IPS-11a (cell line): ENCODE results near the gene APH1A.
"Not testable (repeated sequence)": the region's sequence is repeated elsewhere in the genome, so short reads cannot be mapped to it uniquely, and the experiment has no call there.

Experiments
- H3K4me3 ChIP-seq: one replicate; pipeline ENCODE4 v1.5.1; 2013; ENCODE audit warnings: low read depth, low read length, control low read depth

The APH1A gene

DNA sequence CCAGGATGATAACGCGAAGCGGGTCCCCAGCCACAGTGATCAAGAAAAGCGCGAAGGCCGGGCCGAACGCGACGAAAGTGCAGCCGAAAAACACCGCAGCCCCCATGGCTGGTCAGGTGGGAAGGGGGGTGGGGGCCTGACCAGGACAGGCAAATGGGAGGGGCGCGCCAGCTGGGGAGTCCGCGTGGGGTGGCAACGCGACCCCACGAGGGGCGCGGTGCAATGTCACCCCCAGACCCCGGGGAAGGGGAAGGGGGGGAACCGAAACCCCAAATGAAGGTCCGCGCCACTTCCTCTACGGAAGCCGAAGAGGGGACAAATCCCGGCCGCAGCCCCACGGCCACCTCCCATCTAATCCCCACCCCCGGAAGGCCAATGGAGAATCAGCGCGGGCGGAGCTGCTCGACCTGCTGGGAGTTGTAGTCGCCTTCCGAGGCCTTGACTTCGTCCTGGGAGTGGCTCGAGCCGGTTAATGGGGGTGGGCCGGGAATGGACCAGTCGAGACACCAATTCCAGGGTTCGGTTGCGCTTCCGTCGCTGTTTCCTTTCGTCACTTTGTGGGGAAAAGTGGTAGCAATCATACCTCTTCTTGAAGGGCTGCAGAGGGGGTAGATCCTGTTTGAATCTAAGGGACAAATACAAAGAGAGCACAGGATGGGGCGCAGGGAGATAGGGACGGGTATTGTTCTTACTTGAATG, at the start of gene APH1A:
TSS of gene APH1A (minus strand) at position 312 of the 699 bp plus-strand sequence. CDS start at position 106, 206 bp downstream.
- peak within 1 kb of the TSS; percentile 94 for H3K4me3 ChIP-seq

DNA sequence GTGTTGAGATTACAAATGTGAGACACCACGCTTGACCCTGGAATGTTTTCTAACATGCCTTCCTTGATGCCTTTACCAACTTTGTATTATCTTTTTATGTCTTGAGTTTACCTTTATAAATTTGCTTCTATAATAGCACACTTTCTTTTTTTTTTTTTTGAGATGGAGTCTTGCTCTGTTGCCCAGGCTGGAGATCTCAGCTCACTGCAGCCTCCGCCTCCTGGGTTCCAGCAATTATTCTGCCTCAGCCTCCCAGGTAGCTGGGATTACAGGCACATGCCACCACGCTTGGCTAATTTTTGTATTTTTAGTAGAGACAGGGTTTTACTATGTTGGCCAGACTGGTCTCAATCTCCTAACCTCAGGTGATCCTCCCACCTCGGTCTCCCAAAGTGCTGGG, 45.9 kb upstream of the APH1A start:
- H3K4me3 ChIP-seq: not testable (repeated sequence)

DNA sequence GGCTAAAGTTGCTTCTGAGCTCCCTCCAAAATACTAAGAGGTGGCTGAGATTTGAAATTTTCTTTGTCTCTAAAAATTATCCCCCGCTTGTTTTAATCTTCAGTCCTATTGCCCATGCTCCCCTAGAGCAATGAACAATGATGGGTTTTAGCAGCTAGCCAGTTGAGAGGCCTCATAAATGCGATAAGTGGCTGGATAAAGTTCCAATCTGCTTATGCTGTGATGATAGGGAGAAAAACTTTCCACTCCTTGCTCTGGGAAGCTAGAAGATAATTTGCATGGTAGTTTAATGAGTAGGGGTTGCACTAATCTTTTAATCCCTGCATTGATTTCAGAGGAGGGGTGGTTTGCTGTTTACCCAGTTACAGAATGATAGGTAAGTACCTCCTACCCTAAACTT, 42.9 kb upstream of the APH1A start:
- no peak overlapping the region for H3K4me3 ChIP-seq

DNA sequence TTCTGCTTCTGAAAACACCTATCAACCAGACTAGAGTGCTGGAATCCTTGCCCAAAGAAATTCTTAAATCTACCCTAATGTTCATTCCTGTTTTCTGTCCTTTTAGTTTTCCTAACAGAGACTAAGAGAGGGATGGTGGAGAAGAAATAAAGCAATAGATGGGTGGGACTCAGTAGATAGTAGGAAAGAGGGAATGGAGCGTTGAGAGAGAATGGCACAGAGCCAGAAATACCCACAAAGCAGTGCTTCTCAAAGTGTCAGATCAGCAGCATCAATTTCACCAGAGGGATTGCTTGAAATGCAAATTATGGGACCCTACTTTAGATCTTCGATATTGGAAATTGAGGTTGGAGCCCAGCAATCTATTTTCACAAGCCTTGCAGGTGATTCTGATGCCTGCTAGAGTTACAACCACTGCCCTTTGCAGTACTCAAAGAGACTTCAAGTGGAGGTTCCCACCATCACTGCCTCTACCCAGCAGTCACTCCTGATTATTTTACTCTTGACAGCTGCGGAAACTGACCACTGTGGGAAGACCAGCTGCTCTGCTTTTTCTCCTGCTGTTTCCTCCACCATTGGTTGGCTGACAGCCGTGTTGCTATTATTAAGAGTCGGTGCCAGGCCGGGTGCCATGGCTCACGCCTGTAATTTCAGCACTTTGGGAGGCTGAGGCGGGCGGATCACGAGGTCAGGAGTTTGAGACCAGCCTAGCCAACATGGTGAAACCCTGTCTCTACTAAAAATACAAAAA, 41.1 kb upstream of the APH1A start:
- no peak overlapping the region for H3K4me3 ChIP-seq

DNA sequence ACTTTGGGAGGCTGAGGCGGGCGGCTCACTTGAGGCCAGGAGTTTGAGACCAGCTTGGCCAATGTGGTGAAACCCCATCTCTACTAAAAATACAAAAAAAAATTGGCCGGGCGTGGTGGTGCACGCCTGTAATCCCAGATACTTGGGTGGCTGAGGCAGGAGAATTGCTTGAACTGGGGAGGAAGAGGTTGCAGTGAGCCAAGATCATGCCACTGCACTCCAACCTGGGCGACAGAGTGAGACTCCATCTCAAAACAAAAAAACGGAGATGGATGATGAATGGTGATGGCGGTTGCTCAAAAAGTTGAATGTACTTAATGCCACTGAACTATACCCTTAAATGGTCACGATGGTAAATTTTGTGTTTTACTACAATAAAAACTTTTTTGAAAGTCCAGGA, 39.8 kb upstream of the APH1A start:
- H3K4me3 ChIP-seq: not testable (repeated sequence)

DNA sequence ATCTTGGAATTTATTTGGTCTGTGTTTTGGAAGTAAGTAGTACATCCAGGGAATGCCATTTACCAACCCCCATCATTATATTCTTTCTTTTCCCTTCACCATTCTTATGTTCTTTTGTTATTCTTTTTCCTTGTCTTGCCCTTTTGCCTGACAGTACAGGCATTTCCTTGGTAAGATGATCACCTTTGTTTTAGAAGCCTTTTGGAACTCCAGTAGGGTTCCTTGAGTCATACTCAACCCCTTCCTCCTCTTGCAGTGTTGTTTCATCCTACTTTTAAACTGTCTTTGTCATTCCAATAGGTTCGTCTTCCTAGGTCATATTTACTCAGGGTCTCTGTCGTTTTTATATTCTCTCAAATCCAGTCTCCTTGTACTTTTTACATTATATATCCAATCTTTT, 34.1 kb upstream of the APH1A start:
- H3K4me3 ChIP-seq: no peak overlapping the region

DNA sequence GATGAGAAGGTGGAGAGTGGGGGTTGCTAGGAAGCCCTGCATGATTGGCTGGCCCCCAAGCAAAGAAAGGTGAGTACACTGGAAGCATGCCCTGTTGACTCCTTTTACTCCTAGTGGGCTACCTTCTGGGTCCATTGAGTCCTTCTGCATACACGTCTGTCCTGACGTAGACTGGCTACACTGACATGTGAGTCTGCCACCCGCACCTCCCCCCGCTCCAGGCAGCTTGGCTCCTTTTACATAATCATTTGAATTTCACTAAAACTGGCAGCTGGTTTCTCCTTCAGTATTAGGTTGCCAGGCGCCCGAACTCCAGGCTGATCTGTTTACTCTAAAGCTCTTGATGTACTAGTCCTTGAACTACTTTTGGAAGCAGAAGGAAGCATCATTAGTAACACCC, 33.5 kb upstream of the APH1A start:
- H3K4me3 ChIP-seq: no peak overlapping the region

DNA sequence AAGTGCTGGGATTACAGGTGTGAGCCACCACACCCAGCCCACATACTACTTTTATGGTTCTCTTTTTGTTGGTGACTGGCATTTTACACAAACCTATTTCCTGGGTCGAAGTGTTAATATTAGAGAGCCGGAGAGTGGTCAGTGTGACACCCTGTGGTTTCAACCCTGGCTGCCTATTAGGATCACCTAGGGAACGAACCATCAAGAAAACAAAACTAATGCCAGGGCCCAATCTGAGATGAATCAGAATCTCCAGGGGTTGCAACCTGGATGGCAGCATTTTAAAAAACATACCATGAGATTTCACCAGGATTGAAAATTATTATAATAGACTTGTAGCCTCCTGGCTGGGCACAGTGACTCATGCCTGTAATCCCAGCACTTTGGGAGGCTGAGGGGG, 30.9 kb upstream of the APH1A start:
- no peak overlapping the region for H3K4me3 ChIP-seq

DNA sequence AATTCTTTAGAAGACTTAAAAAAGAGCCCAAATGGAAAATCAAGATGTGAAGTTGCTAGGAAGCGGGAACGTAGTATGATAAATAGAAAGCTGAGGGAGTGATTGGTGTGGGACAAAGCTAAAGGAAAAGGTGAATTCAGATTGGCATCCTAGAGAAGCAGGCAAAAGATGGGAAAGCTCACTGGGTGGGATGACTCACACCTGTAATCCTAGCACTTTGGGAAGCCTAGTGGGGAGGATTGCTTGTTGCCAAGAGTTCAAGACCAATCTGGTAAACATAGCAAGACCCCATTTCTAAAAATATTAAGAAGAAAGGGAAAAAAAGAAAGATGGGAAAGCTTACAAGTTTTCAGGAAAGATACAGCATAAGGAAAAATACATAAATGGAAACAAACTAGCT, 26.7 kb upstream of the APH1A start:
- H3K4me3 ChIP-seq: no peak overlapping the region

DNA sequence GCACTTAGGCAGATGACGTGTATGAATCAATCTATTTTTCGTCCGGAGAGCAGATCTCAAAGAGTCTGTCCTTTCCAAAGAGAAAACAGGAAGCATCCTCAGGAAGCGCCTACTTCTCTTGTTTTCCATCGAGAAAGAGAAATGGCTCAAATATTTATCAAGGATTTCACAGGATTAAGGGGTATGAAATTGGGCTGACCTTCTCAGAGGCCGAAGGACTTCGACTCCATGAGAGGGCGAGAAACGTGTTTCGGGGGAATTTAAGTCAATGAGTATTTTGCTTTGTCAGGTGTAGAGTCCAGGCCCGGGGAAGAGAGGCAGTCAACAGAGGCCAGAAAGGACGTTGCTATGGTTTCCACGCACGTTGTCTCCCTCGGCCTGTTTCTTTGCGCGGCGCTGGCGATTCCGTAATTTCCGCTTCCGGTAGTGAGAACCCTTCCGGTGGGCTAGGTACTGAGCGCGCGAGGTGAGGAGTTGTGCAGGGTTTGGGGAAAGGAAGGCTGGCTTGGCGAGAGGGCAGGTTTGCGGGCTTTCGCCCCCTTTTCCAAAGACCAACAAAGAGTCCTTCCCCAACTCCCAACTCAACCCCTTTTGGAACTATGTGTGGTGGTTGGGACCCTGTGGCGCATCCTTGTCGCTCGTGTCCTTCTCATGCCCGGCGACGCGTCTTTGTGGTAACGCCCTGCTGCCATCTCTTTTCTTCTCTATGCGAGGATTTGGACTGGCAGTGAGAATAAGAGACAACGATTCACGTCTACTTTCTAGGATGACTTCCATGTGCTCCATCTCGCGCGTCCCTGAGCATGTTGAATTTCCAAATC, 24.8 kb upstream of the APH1A start, which contains the start of gene MRPS21:
TSS of gene MRPS21 (plus strand) at position 429 of the 821 bp plus-strand sequence. CDS start 506 bp downstream, outside the sequence.
- peak within 1 kb of the TSS; percentile 98 for H3K4me3 ChIP-seq

DNA sequence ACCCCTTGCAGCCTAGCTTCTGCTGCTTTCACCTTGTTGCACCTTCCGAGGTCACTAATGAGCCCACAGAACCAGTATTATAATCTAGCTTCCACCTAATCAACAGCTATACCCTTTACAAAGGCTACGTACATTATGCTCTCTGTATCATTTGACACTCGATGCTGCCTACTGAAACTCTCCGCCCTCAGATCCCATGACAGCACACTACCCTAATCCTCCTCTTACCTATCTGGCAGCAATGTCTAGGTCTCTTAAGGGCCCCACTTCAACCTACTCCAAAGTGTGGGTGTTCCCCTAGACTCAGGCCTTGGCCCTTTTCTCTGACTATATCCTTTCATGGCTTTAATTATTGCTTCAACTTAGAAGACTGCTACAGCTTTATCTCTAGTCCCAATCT, 20.0 kb upstream of the APH1A start:
- H3K4me3 ChIP-seq: no peak overlapping the region

DNA sequence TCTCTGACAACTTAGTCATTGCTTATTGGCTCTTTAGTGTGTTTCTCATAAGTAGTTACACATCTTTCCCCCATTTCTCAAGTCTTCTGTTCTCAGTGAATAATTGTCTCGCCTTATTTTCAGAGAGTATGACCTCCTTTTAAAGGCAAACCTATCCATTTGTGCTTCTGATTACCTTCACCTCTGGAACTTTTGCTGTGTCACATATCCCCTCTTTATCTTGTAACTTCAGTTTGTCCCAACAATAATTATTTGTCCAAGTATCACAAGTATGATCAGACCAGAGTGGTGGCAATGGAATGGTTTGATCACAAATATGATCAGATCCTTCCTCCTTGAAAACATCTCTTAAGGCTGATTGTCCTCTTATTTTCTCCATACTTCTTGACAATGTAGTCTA, 19.6 kb upstream of the APH1A start:
- H3K4me3 ChIP-seq: no peak overlapping the region

DNA sequence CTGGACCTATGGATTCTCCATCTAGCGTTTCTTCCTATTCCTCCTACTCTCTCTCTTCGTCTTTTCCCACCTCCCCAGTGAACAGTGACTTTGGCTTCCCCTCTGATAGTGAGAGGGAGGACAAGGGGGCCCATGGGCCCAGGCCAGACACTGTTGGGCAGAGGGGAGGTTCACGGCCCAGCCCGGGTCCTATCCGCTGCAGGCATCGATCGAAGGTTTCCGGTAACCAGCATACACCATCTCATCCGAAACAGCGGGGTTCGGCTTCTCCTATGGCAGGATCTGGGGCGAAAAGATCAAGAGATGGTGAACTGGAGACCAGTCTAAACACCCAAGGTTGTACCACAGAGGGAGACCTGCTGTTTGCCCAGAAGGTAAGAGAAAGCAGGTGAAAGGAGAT, 14.4 kb upstream of the APH1A start:
- peak overlapping the region; percentile 49 for H3K4me3 ChIP-seq

DNA sequence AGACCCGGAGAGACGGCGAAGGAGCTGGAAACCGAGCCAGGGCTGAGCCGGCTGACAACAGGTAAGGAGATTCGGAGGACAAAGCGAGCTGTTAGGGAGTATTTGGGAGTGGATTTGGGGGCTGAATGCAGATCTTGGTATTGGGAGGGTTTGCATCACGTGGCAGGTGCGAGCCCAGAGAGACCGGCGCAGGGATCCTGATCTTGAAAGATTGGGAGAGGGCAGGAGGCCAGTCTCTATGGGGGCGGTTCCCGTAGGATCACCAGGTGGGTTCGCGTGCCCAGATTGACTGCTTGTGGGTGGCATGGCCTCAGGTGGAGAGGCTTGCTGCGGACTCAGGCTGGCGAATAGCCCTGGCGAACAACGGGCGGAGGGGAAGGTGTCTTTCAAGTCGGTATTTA, 13.7 kb upstream of the APH1A start:
- H3K4me3 ChIP-seq: peak overlapping the region; percentile 49

DNA sequence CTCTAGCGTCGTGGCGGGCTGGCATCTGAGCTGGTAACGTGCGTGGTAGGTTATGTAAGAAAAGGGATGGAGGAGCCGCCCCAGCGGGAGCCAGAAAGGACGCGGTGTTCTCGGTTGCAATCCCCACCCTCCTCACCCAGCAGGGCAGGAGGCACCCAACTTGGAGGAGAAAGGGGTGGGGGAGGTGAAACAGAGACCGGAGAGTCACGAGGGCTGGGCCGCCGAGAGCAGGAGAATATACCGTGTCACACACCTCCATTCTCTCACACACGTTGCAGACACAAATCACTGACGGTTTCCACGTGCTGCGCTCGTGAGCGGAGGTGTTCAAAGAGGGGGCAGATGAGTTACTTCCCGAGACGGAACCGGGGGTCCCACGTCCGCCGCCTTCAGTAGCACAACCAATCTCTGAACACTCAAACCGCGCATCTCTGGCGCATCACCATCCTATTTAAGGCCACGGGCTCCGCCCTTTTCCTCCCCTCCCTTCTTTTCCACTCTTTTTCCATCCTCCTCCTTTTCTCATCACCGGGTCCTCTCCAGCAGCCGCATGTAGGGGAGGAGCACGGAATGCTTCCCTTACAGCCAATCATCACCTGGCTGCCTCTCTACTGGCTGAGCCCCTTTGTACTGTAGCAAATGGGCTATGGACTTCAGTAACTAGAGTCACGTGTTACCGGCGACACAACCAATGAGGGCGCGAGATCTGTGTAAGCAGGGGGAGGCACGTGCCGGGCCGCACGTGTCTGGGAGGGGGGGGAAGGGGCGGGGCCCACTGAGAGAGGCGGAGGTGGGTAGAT, 13.1 kb upstream of the APH1A start, which contains the start of gene CIART:
TSS of gene CIART (plus strand) at position 797 of the 800 bp plus-strand sequence. CDS start 714 bp downstream, outside the sequence.
- H3K4me3 ChIP-seq: peak within 1 kb of the TSS; percentile 49

DNA sequence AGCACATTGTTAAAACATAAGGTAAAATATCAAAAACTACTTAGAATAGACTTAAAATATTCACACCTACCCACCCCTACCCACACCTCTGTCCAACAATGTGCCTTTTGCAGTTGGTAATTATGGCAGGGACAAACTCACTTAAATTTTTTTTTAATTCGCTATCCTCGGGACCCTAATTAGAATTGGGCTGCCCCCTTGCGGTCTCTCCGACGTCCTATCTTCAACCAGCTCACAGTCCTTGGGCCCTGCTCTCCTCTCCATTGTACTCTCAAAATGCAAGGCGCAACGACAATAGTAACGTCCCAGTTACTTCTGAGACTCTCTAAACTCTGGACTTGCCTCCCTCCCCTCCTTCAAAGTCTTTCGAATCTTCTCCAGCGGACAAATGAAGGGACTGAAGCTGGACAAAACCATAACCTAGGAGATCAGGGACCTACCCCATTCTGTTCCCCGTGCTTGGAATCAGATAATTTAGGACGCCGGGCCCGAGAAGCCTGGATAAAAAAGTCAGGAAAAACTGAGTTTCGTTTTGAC, 12.5 kb upstream of the APH1A start:
- peak overlapping the region; percentile 35 for H3K4me3 ChIP-seq

DNA sequence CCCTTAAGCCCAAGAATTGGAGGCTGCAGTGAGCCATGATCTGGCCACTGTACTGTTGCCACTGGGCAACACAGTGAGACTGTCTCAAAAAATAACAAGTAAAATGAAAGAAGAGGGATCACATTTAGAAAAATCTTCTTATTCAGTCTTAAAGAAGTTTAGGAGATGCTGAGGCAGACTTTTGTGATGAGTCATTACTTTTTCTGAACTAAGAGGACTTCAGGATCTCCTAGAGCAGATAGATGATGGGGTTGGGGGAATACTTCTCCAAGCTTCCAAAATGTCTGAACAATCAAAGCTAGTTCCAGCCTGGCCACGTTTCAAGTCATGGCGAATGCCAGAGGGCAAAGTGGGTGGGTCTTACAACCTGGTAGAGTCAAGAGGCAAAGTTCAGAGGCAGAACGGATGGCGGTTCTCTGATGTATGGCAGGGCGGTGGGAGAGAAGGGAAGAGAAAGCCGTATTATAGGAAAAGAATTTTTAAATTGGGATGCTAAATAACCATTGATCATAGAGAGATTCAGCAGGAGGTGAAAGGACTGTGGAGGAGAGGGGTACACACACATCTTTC, 11.4 kb upstream of the APH1A start:
- H3K4me3 ChIP-seq: no peak overlapping the region

DNA sequence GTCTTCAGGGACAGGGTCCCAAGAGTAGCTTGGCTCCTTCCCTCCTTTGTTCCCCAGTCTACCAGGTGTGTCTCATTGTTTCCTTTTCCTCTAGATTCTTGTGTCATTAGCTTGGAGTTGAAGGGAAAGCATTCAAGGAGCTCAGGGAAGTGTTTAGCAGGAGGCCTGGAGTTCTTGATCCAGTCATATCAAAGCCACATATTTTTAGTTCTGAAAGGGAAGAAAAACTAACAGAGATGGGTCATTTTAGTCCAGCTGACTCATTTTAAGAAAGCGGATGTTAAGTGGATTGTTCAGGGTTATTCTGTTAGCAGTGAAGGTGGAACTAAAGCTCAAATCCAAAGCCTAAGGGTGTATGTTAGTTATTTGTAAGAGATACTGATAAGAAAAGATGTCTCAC, 4.5 kb upstream of the APH1A start:
- no peak overlapping the region for H3K4me3 ChIP-seq

DNA sequence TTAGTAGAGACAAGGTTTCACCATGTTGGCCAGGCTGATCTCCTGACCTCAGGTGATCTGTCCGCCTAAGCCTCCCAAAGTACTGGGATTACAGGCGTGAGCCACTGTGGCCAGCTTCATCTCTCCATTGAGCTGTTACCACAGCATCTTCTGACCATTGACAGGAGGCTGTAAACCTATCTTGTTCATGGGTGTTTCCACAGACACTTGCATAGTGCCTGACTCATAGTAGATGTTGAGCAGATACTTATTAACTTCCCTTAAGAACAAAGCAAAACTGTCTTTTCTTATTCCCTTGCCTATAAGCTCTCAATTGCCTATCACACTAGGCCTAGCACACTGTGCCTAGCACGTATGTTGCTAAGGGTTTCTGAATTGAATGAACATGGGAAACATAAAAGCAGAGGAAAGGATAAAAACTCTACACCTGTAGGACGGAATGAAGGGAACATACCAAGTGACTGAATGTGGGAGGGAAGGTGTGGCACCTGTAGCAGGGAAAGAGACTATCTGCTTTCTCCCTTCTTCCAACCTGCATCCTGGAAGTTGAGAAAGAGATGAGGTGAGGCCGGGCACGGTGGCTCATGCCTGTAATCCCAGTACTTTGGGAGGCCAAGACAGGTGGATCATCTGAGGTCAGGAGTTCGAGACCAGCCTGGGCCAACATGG, 2.6 kb upstream of the APH1A start:
- no peak overlapping the region for H3K4me3 ChIP-seq
